ENCODE results near the gene NEIL3. TPM values are rescaled to one million over a fixed set of nuclear protein-coding genes. Genes with fewer than 3 reads are reported as not detected.

Gene NEIL3
- total RNA-seq, 1 experiment from 2014 or later, result 18.1 TPM

GRCh38 chr4:177367336-177367735, 57.7 kb downstream of the NEIL3 start:
- DNase-seq (ENCODE audit: low read depth, low spot score) (no peak), ATAC-seq (peak; percentile 90)
- no peaks in the 10 kb centered on the region for H3K27me3 ChIP-seq (ENCODE audit: insufficient read depth, low read length)
- no peak overlapping the region for H3K4me2 ChIP-seq (ENCODE audit: low read length)
- H3K9me3 ChIP-seq (ENCODE audit: control insufficient read depth in 1 of 2, insufficient read depth in 1 of 2, low read depth in 1 of 2, low read length in 2 of 2), result no peaks in the 10 kb centered on the region
- ChIA-PET RAD21 (ENCODE audit: low non-redundant PET in 1 of 2, low total read pairs in 2 of 2, uncharacterized antibody in 2 of 2, unreplicated experiment in 2 of 2) (no interaction called here), CTCF (no interaction called here), POLR2A (no interaction called here)
- intact Hi-C loops (cut with micrococcal nuclease), result no loop called here
- H3K4me1 ChIP-seq (ENCODE audit: control insufficient read depth in 1 of 2, insufficient read depth in 2 of 2, low read length in 2 of 2), result no peaks in the 10 kb centered on the region
- H3K36me3 ChIP-seq (ENCODE audit: control insufficient read depth in 1 of 2, insufficient read depth in 2 of 2, low read length in 2 of 2), result no peaks in the 10 kb centered on the region
- H3K9ac ChIP-seq (ENCODE audit: low read length), result no peak overlapping the region
- TF ChIP-seq CTCF (IDR thresholded peaks at IDR 0.05 in 2 of 3, conservative IDR thresholded peaks at IDR 0.05 in 1 of 3; ENCODE audit: borderline replicate concordance in 1 of 3, insufficient read depth in 1 of 3, low read depth in 2 of 3, low read length in 2 of 3) (peak in 2 of 3 experiments; percentile 45 to 46; a peak in 4 of 6 replicates), FOSL1 (IDR thresholded peaks at IDR 0.05; ENCODE audit: low read depth) (no peak), ZNF274 (IDR thresholded peaks at IDR 0.05; ENCODE audit: low read depth, low read length) (no peak), POLR2AphosphoS5 (IDR thresholded peaks at IDR 0.05; ENCODE audit: low read depth, low read length) (no peak), EZH2phosphoT487 (IDR thresholded peaks at IDR 0.05; ENCODE audit: borderline replicate concordance) (no peak), RAD21 (IDR thresholded peaks at IDR 0.05; ENCODE audit: low read depth) (peak; percentile 45), JUND (IDR thresholded peaks at IDR 0.05) (no peak), EZH2 (IDR thresholded peaks at IDR 0.05) (no peak), SIN3A (IDR thresholded peaks at IDR 0.05; ENCODE audit: low read depth) (no peak), REST (IDR thresholded peaks at IDR 0.05; ENCODE audit: low read depth) (no peak), YY1 (IDR thresholded peaks at IDR 0.05; ENCODE audit: extremely low read depth, insufficient replicate concordance, low read depth, low read length) (no peak), SRF (IDR thresholded peaks at IDR 0.05; ENCODE audit: low read depth) (no peak), POLR2A (IDR thresholded peaks at IDR 0.05; ENCODE audit: borderline replicate concordance, extremely low read depth, insufficient read depth, insufficient read length) (no peak), ATF3 (IDR thresholded peaks at IDR 0.05) (no peak), TCF7L2 (IDR thresholded peaks at IDR 0.05; ENCODE audit: borderline replicate concordance, extremely low read depth, insufficient read depth, insufficient read length) (no peak), MAX (IDR thresholded peaks at IDR 0.05) (no peak), SP1 (IDR thresholded peaks at IDR 0.05; ENCODE audit: low read depth) (no peak), EGR1 (IDR thresholded peaks at IDR 0.05; ENCODE audit: low read depth) (no peak)
- H3K79me2 ChIP-seq (ENCODE audit: insufficient read depth, low read length), result no peaks in the 10 kb centered on the region
- H2AFZ ChIP-seq (ENCODE audit: low read depth, low read length, poor library complexity, severe bottlenecking), result no peak overlapping the region
- no peak overlapping the region for H3K27ac ChIP-seq (ENCODE audit: low read depth, low read length)
- H3K4me3 ChIP-seq (replicated peaks in 1 of 2; ENCODE audit: low read depth in 1 of 2, low read length in 2 of 2), result no peak overlapping the region
- no peaks in the 10 kb centered on the region for H4K20me1 ChIP-seq (ENCODE audit: insufficient read depth)
- H3K9me2 ChIP-seq (ENCODE audit: insufficient read depth), result no peaks in the 10 kb centered on the region
- no TSS peak for BruUV-seq (replicated peaks)

Measured in HCT116 (cell line).